GM19099 (cell line): Measurements from ENCODE around the gene RALGPS2.

ENCODE experiments used
- POLR2A ChIP-seq: IDR thresholded peaks from 3 replicates; pipeline ENCODE4 v1.6.1; 2011; ENCODE audit warnings: low read depth; ENCODE audit not compliant: insufficient read length; ENCODE audit errors: extremely low read depth

The RALGPS2 gene

GRCh38 chr1:178962853-178963711, 238.0 kb downstream of the RALGPS2 start:
- TF ChIP-seq POLR2A = no peak

GRCh38 chr1:178964469-178965330, 239.7 kb downstream of the RALGPS2 start:
- TF ChIP-seq POLR2A = no peak

- no peak for TF ChIP-seq POLR2A
Observed at GRCh38 chr1:178966312-178966711, 241.3 kb downstream of the RALGPS2 start.

- no peak for TF ChIP-seq POLR2A
Observed at GRCh38 chr1:178969226-178969987, 244.4 kb downstream of the RALGPS2 start.

GRCh38 chr1:178970184-178970583, 245.1 kb downstream of the RALGPS2 start:
- no peak for TF ChIP-seq POLR2A
